HG03520 (cell line): ENCODE results near the gene SCRT2.

Source experiments
- ATAC-seq: cut with Tn5 transposase; IDR thresholded peaks from one replicate; pipeline ENCODE4 v1.9.1; 2021; ENCODE audit warnings: mild to moderate bottlenecking, moderate library complexity; ENCODE audit not compliant: unreplicated experiment

SCRT2 gene

GRCh38 chr20:635028-635892 lies 40.3 kb downstream of the SCRT2 start:
- no peak for ATAC-seq

GRCh38 chr20:634148-634925 lies 41.3 kb downstream of the SCRT2 start:
- no peak for ATAC-seq

GRCh38 chr20:631101-631500 lies 44.5 kb downstream of the SCRT2 start:
- ATAC-seq: no peak

- no peak for ATAC-seq
Measured at GRCh38 chr20:626579-626978, 49.0 kb downstream of the SCRT2 start.

- no peak for ATAC-seq
Measured at GRCh38 chr20:625360-625932, 50.2 kb downstream of the SCRT2 start.

GRCh38 chr20:623704-624103 lies 51.9 kb downstream of the SCRT2 start:
- no peak for ATAC-seq

GRCh38 chr20:623021-623420 lies 52.6 kb downstream of the SCRT2 start:
- ATAC-seq: no peak

- no peak for ATAC-seq
Measured at GRCh38 chr20:622161-622560, 53.4 kb downstream of the SCRT2 start.

GRCh38 chr20:621125-621756 lies 54.4 kb downstream of the SCRT2 start:
- ATAC-seq: no peak

GRCh38 chr20:620246-620645 lies 55.4 kb downstream of the SCRT2 start:
- no peak for ATAC-seq

GRCh38 chr20:618980-619379 lies 56.6 kb downstream of the SCRT2 start:
- no peak for ATAC-seq

GRCh38 chr20:617934-618690 lies 57.5 kb downstream of the SCRT2 start:
- ATAC-seq: no peak

GRCh38 chr20:615514-615913 lies 60.1 kb downstream of the SCRT2 start:
- no peak for ATAC-seq

- ATAC-seq: no peak
Measured at GRCh38 chr20:611843-612185, 63.8 kb downstream of the SCRT2 start.
